Mesothelial cell of epicardium (in vitro differentiated cells): ENCODE measurements around the gene BRIX1. TPM values are rescaled to one million over a fixed set of nuclear protein-coding genes. Genes with fewer than 3 reads are reported as not detected.
"Not testable (repeated sequence)": the region's sequence is repeated elsewhere in the genome, so short reads cannot be mapped to it uniquely, and the experiment has no call there.

Experiments used
- DNase-seq, 2 experiments: peaks; one replicate each; pipeline ENCODE4 v3.0.0; 2021; ENCODE audit warnings: low spot score in 2 of 2; ENCODE audit not compliant: unreplicated experiment in 2 of 2
- H3K27ac Mint-ChIP-seq: 2 replicates; pipeline ENCODE4 v1.8.0; 2021; ENCODE audit warnings: mixed read lengths
- H3K27me3 Mint-ChIP-seq: 2 replicates; pipeline ENCODE4 v1.8.0; 2021; ENCODE audit warnings: low read depth, mixed read lengths
- H3K36me3 Mint-ChIP-seq: 2 replicates; pipeline ENCODE4 v1.8.0; 2021; ENCODE audit warnings: mixed read lengths
- H3K4me1 Mint-ChIP-seq: 2 replicates; pipeline ENCODE4 v1.8.0; 2021; ENCODE audit warnings: mixed read lengths
- H3K4me3 Mint-ChIP-seq: 2 replicates; pipeline ENCODE4 v1.8.0; 2021; ENCODE audit warnings: mild to moderate bottlenecking, moderate library complexity, mixed read lengths
- H3K9me3 Mint-ChIP-seq: 2 replicates; pipeline ENCODE4 v1.8.0; 2021; ENCODE audit warnings: mixed read lengths
- CTCF ChIP-seq: fragments of 200-600 bp; sonication (generic); IDR thresholded peaks from one replicate; pipeline ENCODE4 v1.5.0; 2021; ENCODE audit warnings: antibody characterized with exemption; ENCODE audit not compliant: unreplicated experiment
- total RNA-seq: library from RNA; stranded (reverse); gene quantifications from 3 replicates; pipeline ENCODE4 v1.2.1, GENCODE V29; 2021

The BRIX1 gene
- total RNA-seq, 1 donor from 2014 or later, result 33.2 TPM

GRCh38 chr5:34959323-34959722, 43.8 kb downstream of the BRIX1 start:
- H3K27ac Mint-ChIP-seq, result no peak overlapping the region
- no peaks in the 10 kb centered on the region for H3K9me3 Mint-ChIP-seq
- H3K27me3 Mint-ChIP-seq, result no peaks in the 10 kb centered on the region
- H3K4me3 Mint-ChIP-seq, result no peak overlapping the region
- peaks cover 14% of the 10 kb centered on the region for H3K36me3 Mint-ChIP-seq
- DNase-seq, result no peak
- no peaks in the 10 kb centered on the region for H3K4me1 Mint-ChIP-seq
- no peak for TF ChIP-seq CTCF

DNA sequence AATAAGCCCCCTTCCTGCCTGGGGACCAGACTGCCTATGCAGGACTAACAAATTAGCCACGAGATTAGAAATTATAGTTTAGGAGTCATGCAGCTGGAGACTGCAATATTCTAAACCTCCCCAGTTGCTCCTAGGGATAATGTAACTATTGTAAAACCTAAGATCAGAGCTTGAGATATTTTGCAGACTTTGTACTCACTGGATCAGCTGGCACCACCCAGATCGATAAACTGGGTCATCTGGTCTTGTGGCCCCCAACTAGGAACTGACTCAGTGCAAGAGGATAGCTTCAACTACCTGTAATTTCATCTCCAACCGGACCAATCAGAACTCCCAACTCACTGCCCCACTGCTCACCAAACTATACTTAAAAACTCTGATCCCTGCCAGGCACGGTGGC, 52.0 kb downstream of the BRIX1 start:
- no peak overlapping the region for H3K4me3 Mint-ChIP-seq
- peaks cover 22% of the 10 kb centered on the region for H3K9me3 Mint-ChIP-seq
- no peak overlapping the region for H3K27ac Mint-ChIP-seq
- no peaks in the 10 kb centered on the region for H3K27me3 Mint-ChIP-seq
- H3K36me3 Mint-ChIP-seq, result peaks cover 17% of the 10 kb centered on the region
- DNase-seq, result no peak
- peaks cover 10% of the 10 kb centered on the region for H3K4me1 Mint-ChIP-seq
- TF ChIP-seq CTCF, result no peak

DNA sequence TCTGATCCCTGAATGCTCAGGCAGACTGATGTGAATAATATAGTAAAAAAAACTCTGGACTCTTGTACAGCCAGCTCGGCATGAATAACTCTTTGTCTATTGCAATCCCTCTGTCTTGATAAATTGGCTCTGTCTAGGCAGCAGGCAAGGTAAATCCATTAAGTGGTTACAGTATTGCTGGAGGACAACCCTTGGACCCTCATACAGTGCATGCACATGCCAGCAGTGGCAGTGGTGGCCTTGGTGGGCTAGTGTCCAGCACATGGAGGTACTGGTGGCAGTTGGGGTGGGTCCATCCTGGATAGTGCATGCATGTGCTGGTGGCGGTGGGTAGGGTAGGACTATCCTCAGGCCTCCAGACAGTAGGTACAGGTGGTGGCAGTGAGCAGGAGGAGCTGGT, 52.7 kb downstream of the BRIX1 start:
- peaks cover 10% of the 10 kb centered on the region for H3K4me1 Mint-ChIP-seq
- H3K36me3 Mint-ChIP-seq, result peaks cover 17% of the 10 kb centered on the region
- no peak overlapping the region for H3K4me3 Mint-ChIP-seq
- H3K9me3 Mint-ChIP-seq, result peaks cover 22% of the 10 kb centered on the region
- no peak for TF ChIP-seq CTCF
- no peak overlapping the region for H3K27ac Mint-ChIP-seq
- H3K27me3 Mint-ChIP-seq, result no peaks in the 10 kb centered on the region
- no peak for DNase-seq

- Mint-ChIP-seq H3K4me3 (no peak overlapping the region), H3K27me3 (no peaks in the 10 kb centered on the region), H3K27ac (no peak overlapping the region), H3K4me1 (peaks cover 10% of the 10 kb centered on the region), H3K36me3 (peaks cover 16% of the 10 kb centered on the region), H3K9me3 (peaks cover 15% of the 10 kb centered on the region)
- DNase-seq, result no peak
- TF ChIP-seq CTCF, result no peak
Observed at GRCh38 chr5:34970552-34970951, 55.0 kb downstream of the BRIX1 start.

DNA sequence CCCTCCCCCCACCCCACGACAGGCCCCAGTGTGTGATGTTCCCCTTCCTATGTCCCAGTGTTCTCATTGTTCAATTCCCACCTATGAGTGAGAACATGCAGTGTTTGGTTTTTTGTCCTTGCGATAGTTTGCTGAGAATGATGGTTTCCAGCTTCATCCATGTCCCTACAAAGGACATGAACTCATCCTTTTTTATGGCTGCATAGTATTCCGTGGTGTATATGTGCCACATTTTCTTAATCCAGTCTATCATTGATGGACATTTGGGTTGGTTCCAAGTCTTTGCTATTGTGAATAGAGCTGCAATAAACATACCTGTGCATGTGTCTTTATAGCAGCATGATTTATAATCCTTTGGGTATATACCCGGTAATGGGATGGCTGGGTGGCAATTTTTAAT, 56.1 kb downstream of the BRIX1 start:
- not testable (repeated sequence) for DNase-seq, H3K4me1 Mint-ChIP-seq, H3K27ac Mint-ChIP-seq, H3K4me3 Mint-ChIP-seq, H3K27me3 Mint-ChIP-seq, H3K36me3 Mint-ChIP-seq, H3K9me3 Mint-ChIP-seq

Other genes with a start within 250 kb of the BRIX1 start
- 2.4 to 2.7 TPM (median 2.6 TPM) in 3 replicates for gene TTC23L, start 76.5 kb upstream of the BRIX1 start, total RNA-seq
- 22.9 to 24.4 TPM (median 23.9 TPM) in 3 replicates for gene RAD1, start 207 bp upstream of the BRIX1 start, total RNA-seq
- gene DNAJC21, start 13.8 kb downstream of the BRIX1 start, total RNA-seq, result 43.5 to 46.4 TPM (median 45.3 TPM) in 3 replicates
- not detected in 3 replicates for gene AGXT2, start 132.2 kb downstream of the BRIX1 start, total RNA-seq